Lung (tissue), 12 donors: Measurements from ENCODE around the gene PACRG. TPM values are rescaled to one million over a fixed set of nuclear protein-coding genes. Genes with fewer than 3 reads are reported as not detected.

Experiments
- ATAC-seq: fragments of 200-7000 bp; cut with Tn5 transposase; one replicate; pipeline ENCODE4 v1.9.1; 2020; ENCODE audit warnings: moderate number of reproducible peaks; ENCODE audit not compliant: insufficient read depth, low FRiP score
- DNase-seq, 3 donors: peaks; one replicate each; pipeline ENCODE4 v3.0.0-alpha.2; 2013 to 2017
- H3K27ac ChIP-seq, 2 donors: one replicate each; pipeline ENCODE4 v1.5.1; 2013; ENCODE audit warnings: mild to moderate bottlenecking in 2 of 2, moderate library complexity in 2 of 2, control low read depth in 1 of 2, inconsistent platforms in 1 of 2, low read depth in 1 of 2, low read length in 1 of 2
- H3K27me3 ChIP-seq, 3 donors: one replicate each; pipeline ENCODE4 v1.5.1; 2013; ENCODE audit warnings: low read length in 2 of 3; ENCODE audit not compliant: control insufficient read depth in 3 of 3, insufficient read depth in 3 of 3
- H3K36me3 ChIP-seq, 4 donors: one replicate each; pipeline ENCODE4 v1.5.1; 2013; ENCODE audit warnings: low read length in 4 of 4, mild to moderate bottlenecking in 1 of 4, moderate library complexity in 1 of 4; ENCODE audit not compliant: control insufficient read depth in 4 of 4, insufficient read depth in 4 of 4
- H3K4me1 ChIP-seq, 5 donors: one replicate each; pipeline ENCODE4 v1.5.1; 2013; ENCODE audit warnings: low read length in 5 of 5, mild to moderate bottlenecking in 2 of 5, moderate library complexity in 1 of 5; ENCODE audit not compliant: control insufficient read depth in 5 of 5, insufficient read depth in 5 of 5
- H3K4me3 ChIP-seq: one replicate; pipeline ENCODE4 v1.5.1; 2013; ENCODE audit warnings: mild to moderate bottlenecking, control low read depth, moderate library complexity
- H3K9ac ChIP-seq, 2 donors: one replicate each; pipeline ENCODE4 v1.5.1; 2013; ENCODE audit warnings: low read length in 2 of 2, control low read depth in 1 of 2; ENCODE audit not compliant: insufficient read depth in 1 of 2
- H3K9me3 ChIP-seq, 4 donors: one replicate each; pipeline ENCODE4 v1.5.1; 2013; ENCODE audit warnings: low read length in 3 of 4, mild to moderate bottlenecking in 1 of 4, moderate library complexity in 1 of 4; ENCODE audit not compliant: control insufficient read depth in 4 of 4, insufficient read depth in 3 of 4
- WGBS, 2 donors: extraction: QIAGEN DNeasy Blood & Tissue Kit; methylation state at CpG; one replicate each; pipeline ENCODE4 v1.1.7; 2013; 5-methylcytosine and 5-hydroxymethylcytosine counted together
- polyA plus RNA-seq, 2 donors: library from polyadenylated mRNA; stranded (reverse); fragments of 200-250 nt; gene quantifications; one replicate each; pipeline ENCODE4 v1.2.1, GENCODE V29; 2013
- total RNA-seq, 2 donors: library from RNA; depleted of rRNA in 1 of 2; stranded (reverse); fragments of >200 nt in 1 of 2; gene quantifications; one replicate each; pipeline ENCODE4 v1.2.1, GENCODE V29; 2014 to 2021
- TF ChIP-seq, protein P1 (sequence below): IDR thresholded peaks from 2 replicates; pipeline ENCODE4 v1.5.1; 2012; ENCODE audit warnings: mild to moderate bottlenecking; ENCODE audit errors: control extremely low read depth, extremely low read depth
- donor health status: control.
- donor health status: control.
- donor health status: Bipolar disorder and iron deficiency.
- donor health status: healthy.
- donor health status: DM: yes; HTN: yes; CAD: no.

The PACRG gene
- total and polyA plus RNA-seq, 4 donors: 3.8 to 26.6 (median 7.4) TPM

DNA sequence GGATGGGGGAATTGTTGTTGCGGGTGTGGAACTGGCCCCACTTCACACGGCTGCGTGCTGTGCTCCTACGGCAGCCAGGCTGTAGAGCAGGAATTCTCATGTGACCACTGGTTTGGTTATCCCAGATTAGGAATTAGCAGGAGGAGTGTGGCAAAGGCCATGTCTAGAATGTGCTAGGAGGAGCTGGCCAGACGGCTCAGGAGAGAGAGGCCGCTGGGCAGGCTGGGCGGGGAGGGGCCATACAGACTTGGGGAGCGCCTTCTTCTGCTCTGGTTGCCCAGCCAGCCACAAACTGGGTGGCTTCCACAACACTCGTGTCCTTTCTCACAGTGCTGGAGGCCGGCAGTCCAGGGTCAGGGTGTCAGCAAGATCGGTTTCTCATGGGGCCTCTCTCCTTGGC lies 441.7 kb downstream of the PACRG start:
- Histone ChIP-seq H3K9ac (no peak overlapping the region), H3K27me3 (no peaks in the 10 kb centered on the region), H3K9me3 (peaks cover 0 to 2% (median 0%) of the 10 kb centered on the region in 4 donors), H3K27ac (no peak overlapping the region), H3K4me3 (no peak overlapping the region), H3K36me3 (no peaks in the 10 kb centered on the region), H3K4me1 (no peaks in the 10 kb centered on the region)
- ATAC-seq (no peak), DNase-seq (no peak)
- TF ChIP-seq, protein P1, sequence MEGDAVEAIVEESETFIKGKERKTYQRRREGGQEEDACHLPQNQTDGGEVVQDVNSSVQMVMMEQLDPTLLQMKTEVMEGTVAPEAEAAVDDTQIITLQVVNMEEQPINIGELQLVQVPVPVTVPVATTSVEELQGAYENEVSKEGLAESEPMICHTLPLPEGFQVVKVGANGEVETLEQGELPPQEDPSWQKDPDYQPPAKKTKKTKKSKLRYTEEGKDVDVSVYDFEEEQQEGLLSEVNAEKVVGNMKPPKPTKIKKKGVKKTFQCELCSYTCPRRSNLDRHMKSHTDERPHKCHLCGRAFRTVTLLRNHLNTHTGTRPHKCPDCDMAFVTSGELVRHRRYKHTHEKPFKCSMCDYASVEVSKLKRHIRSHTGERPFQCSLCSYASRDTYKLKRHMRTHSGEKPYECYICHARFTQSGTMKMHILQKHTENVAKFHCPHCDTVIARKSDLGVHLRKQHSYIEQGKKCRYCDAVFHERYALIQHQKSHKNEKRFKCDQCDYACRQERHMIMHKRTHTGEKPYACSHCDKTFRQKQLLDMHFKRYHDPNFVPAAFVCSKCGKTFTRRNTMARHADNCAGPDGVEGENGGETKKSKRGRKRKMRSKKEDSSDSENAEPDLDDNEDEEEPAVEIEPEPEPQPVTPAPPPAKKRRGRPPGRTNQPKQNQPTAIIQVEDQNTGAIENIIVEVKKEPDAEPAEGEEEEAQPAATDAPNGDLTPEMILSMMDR: no peak
- 95 to 97% methylated on average over 11 of the region's 11 CpGs for WGBS, 2 donors

DNA sequence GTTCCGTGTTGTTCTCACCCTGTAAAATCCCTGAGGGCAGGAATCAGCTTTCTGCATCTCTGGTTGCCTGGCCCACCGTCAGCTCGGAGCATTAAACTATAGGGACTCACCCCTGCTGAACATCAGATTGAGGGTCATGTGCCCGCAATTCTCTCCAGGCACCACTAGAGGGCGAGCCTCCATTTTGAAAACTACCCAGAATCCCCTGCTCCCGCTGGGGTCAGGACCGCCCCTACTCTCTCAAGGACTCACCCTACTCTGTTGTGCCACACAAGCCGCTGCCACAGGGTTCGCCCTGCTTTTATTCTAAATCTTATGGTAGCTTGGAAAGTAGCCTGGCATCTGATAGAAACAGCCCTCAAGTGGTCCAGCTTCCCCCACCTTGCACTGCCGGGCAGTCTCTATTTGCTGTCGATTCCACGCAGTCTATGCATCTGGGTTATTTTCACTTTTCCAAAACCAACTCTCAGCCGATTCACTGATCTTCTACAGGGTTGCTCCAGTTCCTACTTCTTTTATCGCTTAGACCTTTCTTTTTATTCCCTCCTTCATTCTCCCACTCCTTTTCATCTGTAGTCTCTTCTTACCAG lies 442.6 kb downstream of the PACRG start:
- H3K27ac ChIP-seq: no peak overlapping the region
- no peaks in the 10 kb centered on the region for H3K27me3 ChIP-seq
- DNase-seq (no peak), ATAC-seq (no peak)
- H3K9ac ChIP-seq: no peak overlapping the region
- no peaks in the 10 kb centered on the region for H3K4me1 ChIP-seq
- H3K4me3 ChIP-seq: no peak overlapping the region
- 88 to 89% methylated on average over 14 of the region's 14 CpGs for WGBS, 2 donors
- TF ChIP-seq, protein P1: peak; percentile 16
- peaks cover 0 to 2% (median 0%) of the 10 kb centered on the region in 4 donors for H3K9me3 ChIP-seq
- no peaks in the 10 kb centered on the region for H3K36me3 ChIP-seq

- no peaks in the 10 kb centered on the region for H3K36me3 ChIP-seq
- no peak overlapping the region for H3K27ac ChIP-seq
- no peaks in the 10 kb centered on the region for H3K4me1 ChIP-seq
- H3K27me3 ChIP-seq: no peaks in the 10 kb centered on the region
- 91 to 95% methylated on average over 6 of the region's 6 CpGs for WGBS, 2 donors
- DNase-seq: no peak
- TF ChIP-seq, protein P1: no peak
- no peak overlapping the region for H3K9ac ChIP-seq
- ATAC-seq: no peak
- H3K9me3 ChIP-seq: peaks cover 0 to 2% (median 0%) of the 10 kb centered on the region in 4 donors
- H3K4me3 ChIP-seq: no peak overlapping the region
Observed at GRCh38 chr6:163173741-163174140, 446.0 kb downstream of the PACRG start.

- 66 to 72% methylated on average over 4 of the region's 4 CpGs for WGBS, 2 donors
- no peaks in the 10 kb centered on the region for H3K36me3 ChIP-seq
- ATAC-seq (no peak), DNase-seq (no peak)
- no peaks in the 10 kb centered on the region for H3K4me1 ChIP-seq
- TF ChIP-seq, protein P1: no peak
- peaks cover 0 to 2% (median 0%) of the 10 kb centered on the region in 4 donors for H3K9me3 ChIP-seq
- H3K27ac ChIP-seq: no peak overlapping the region
- H3K27me3 ChIP-seq: no peaks in the 10 kb centered on the region
- H3K9ac ChIP-seq: no peak overlapping the region
- H3K4me3 ChIP-seq: no peak overlapping the region
Observed at GRCh38 chr6:163175301-163175700, 447.5 kb downstream of the PACRG start.
